Measurements from ENCODE around the gene A1BG. TPM values are rescaled to one million over a fixed set of nuclear protein-coding genes. Genes with fewer than 3 reads are reported as not detected.

The A1BG gene
- total and polyA plus RNA-seq, 7 donors = 1.9 to 23.4 (median 14.3) TPM

DNA sequence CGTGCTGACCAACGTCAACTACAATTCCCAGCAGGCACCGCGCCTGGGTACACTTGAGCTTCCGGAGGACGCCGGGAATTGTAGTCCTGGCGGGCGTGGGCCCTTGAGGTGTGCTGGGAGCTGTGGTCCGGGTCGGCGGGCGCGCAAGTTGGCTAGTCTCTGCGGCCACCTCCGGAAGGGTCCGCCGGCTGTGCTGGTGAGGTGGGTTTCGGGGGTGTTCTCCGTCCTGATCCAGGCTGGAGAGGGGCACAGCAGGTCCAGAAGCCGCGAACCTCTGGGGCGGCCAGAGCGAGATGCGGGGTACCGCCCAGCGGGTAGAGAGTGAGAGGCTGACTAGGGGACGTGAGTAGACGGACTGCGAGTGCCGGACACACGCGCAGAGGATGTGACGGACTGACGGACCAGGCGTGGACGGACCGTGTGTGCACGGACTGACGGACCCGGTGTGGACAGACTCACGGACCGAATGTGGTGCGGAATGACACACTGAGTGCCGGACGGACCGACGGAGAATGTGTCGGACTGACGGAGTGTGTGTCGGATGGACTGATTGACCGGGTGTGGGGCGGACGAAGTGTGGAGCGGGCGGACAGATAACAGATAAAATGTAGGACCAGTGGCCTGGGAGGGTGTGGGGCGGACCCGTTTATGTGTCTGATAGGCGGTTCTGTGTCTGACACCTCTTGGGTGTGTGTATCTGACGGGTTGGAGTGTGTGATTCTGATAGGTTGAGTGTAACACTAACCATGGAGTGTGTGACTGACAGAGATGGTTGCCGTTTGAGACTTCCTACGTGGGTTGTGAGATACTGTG, 26.2 kb downstream of the A1BG start, which contains the start of gene ZSCAN22:
ZSCAN22 (plus strand) TSS at position 81 of the 813 bp plus-strand sequence. CDS start 7,809 bp downstream, outside the sequence.
- peak within 1 kb of the TSS; percentile 91 to 97 (median 93) for H3K27ac ChIP-seq
- H3K9me3 ChIP-seq = no peaks in the 10 kb centered on the region
- peaks cover 0 to 12% (median 0%) of the 10 kb centered on the region in 4 donors for H3K36me3 ChIP-seq
- TF ChIP-seq POLR2AphosphoS5 (IDR thresholded peaks at IDR 0.05) = peak; percentile 61 to 84 (median 76)
- TF ChIP-seq, protein P1, sequence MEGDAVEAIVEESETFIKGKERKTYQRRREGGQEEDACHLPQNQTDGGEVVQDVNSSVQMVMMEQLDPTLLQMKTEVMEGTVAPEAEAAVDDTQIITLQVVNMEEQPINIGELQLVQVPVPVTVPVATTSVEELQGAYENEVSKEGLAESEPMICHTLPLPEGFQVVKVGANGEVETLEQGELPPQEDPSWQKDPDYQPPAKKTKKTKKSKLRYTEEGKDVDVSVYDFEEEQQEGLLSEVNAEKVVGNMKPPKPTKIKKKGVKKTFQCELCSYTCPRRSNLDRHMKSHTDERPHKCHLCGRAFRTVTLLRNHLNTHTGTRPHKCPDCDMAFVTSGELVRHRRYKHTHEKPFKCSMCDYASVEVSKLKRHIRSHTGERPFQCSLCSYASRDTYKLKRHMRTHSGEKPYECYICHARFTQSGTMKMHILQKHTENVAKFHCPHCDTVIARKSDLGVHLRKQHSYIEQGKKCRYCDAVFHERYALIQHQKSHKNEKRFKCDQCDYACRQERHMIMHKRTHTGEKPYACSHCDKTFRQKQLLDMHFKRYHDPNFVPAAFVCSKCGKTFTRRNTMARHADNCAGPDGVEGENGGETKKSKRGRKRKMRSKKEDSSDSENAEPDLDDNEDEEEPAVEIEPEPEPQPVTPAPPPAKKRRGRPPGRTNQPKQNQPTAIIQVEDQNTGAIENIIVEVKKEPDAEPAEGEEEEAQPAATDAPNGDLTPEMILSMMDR (IDR thresholded peaks at IDR 0.05) = no peak
- peak in 1 of 4 donors; percentile 17 for TF ChIP-seq EP300 (IDR thresholded peaks at IDR 0.05)
- TF ChIP-seq POLR2A (IDR thresholded peaks at IDR 0.05) = peak; percentile 44 to 51
- peak within 1 kb of the TSS; percentile 56 to 88 (median 68) for H3K4me3 ChIP-seq
- 0 to 1% methylated on average over 62 of the region's 62 CpGs for WGBS, 2 donors
- no peaks in the 10 kb centered on the region for H3K27me3 ChIP-seq
- DNase-seq = peak; percentile 98
- intact Hi-C loops (cut with DNase I) = loop anchor here (1.0 to 5.0 kb wide), 5 partner anchors 22 to 145 kb away; partner anchors contain the start of genes ERVK3-1, ZNF274, ZNF497 and ZNF8
- peaks cover 0 to 29% (median 24%) of the 10 kb centered on the region in 4 donors for H3K4me1 ChIP-seq

DNA sequence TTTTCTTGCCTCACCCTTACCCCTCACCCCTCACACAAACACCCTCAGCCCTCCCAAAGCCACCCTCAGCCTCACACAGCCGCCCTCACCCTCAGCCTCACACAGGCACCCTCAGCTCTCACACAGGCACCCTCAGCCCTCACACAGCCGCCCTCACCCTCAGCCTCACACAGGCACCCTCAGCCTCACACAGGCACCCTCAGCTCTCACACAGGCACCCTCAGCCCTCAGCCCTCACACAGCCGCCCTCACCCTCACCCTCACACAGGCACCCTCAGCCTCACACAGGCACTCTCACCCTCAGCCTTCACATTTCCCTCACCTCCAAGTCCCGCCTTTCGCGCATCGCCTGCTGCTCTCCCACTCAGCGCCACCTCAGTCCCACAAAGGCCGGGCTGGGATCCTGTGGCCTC, 26.8 kb downstream of the A1BG start:
- intact Hi-C loops (cut with DNase I) = loop anchor here (2.0 to 5.0 kb wide), 2 partner anchors 48 to 144 kb away; partner anchors contain the start of genes ZNF274 and ZNF8
- TF ChIP-seq POLR2AphosphoS5 (IDR thresholded peaks at IDR 0.05) = no peak
- TF ChIP-seq, protein P1 (IDR thresholded peaks at IDR 0.05) = no peak
- no peak for TF ChIP-seq EP300 (IDR thresholded peaks at IDR 0.05)
- TF ChIP-seq POLR2A (IDR thresholded peaks at IDR 0.05) = no peak
- Histone ChIP-seq H3K27ac (peak overlapping the region; percentile 91 to 97 (median 93)), H3K4me1 (peaks cover 0 to 29% (median 24%) of the 10 kb centered on the region in 4 donors), H3K36me3 (peaks cover 0 to 17% (median 0%) of the 10 kb centered on the region in 4 donors), H3K9me3 (no peaks in the 10 kb centered on the region), H3K4me3 (peak overlapping the region; percentile 56 to 88 (median 68)), H3K27me3 (no peaks in the 10 kb centered on the region)
- no peak for DNase-seq
- WGBS, 2 donors = 4 to 8% methylated on average over 9 of the region's 9 CpGs

DNA sequence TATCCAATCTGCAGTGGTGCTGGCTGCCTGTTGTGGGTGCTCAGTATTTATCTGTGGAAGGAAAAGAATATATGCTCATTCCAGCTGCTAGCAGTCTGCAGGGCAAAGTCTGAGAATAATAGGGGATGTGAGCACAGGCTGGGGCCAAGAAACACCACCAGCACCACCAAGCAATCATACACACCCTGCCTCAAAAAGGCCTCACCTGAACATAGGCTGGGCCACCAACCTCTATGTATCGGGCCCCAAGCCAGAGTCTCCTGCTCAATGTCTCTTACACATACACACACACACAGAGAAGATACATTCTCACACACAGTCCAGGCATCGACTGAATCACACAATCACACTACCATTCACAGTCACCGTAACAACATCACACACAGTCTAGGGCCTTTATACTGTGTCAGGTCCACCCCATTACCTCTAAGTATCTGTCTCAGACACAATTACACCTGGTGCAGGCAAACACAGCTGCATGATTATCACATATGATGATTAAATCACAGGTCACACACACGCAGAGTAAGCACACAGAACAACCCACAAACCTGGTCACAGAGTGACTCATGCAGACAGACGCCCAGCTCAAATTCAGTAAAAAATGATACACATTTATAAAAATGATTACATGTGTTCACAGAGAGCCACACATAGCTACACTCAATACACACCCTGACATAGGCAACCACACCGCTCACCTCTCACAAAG, 27.8 kb downstream of the A1BG start:
- peaks cover 0 to 29% (median 24%) of the 10 kb centered on the region in 4 donors for H3K4me1 ChIP-seq
- intact Hi-C loops (cut with DNase I) = loop anchor here (2.0 to 5.0 kb wide), 2 partner anchors 47 to 143 kb away; partner anchors contain the start of genes ZNF274 and ZNF8
- TF ChIP-seq EP300 (IDR thresholded peaks at IDR 0.05) = no peak
- TF ChIP-seq, protein P1 (IDR thresholded peaks at IDR 0.05) = no peak
- no peak for TF ChIP-seq POLR2A (IDR thresholded peaks at IDR 0.05)
- TF ChIP-seq POLR2AphosphoS5 (IDR thresholded peaks at IDR 0.05) = no peak
- DNase-seq = no peak
- H3K36me3 ChIP-seq = peaks cover 0 to 17% (median 0%) of the 10 kb centered on the region in 4 donors
- H3K4me3 ChIP-seq = peak overlapping the region in 2 of 4 donors; percentile 56 to 72
- H3K9me3 ChIP-seq = no peaks in the 10 kb centered on the region
- 63 to 82% methylated on average over 6 of the region's 6 CpGs for WGBS, 2 donors
- no peak overlapping the region for H3K27ac ChIP-seq
- no peaks in the 10 kb centered on the region for H3K27me3 ChIP-seq

DNA sequence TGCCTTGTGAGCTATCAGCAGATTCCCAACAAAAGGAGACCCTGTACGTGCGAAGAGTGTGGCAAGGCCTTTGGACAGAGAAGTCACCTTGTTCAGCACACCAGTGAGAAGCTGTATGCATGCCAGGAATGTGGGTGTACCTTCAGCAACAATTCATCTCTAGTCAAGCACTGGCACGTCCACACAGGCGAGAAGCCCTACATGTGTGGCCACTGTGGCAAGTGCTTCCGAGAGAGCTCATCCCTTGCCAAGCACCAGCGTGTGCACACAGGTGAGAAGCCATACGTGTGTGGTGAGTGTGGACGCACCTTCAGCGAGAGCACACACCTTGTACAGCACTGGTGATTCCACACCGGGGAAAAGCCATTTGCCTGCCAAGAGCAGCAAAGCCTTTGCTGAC, 34.1 kb downstream of the A1BG start:
- H3K4me1 ChIP-seq = no peaks in the 10 kb centered on the region
- peaks cover 0 to 47% (median 11%) of the 10 kb centered on the region in 4 donors for H3K36me3 ChIP-seq
- TF ChIP-seq, protein P1 (IDR thresholded peaks at IDR 0.05) = no peak
- no peak for TF ChIP-seq POLR2A (IDR thresholded peaks at IDR 0.05)
- TF ChIP-seq EP300 (IDR thresholded peaks at IDR 0.05) = no peak
- no peak for TF ChIP-seq POLR2AphosphoS5 (IDR thresholded peaks at IDR 0.05)
- no peak overlapping the region for H3K4me3 ChIP-seq
- intact Hi-C loops (cut with DNase I) = no loop called here
- 97% methylated on average over 10 of the region's 10 CpGs for WGBS, 2 donors
- no peaks in the 10 kb centered on the region for H3K27me3 ChIP-seq
- no peak for DNase-seq
- H3K9me3 ChIP-seq = no peaks in the 10 kb centered on the region
- H3K27ac ChIP-seq = no peak overlapping the region

Measured in sigmoid colon (tissue), 7 donors.